Peyer's patch (tissue), 4 donors: Measurements from ENCODE around the gene ARMS2. TPM values are rescaled to one million over a fixed set of nuclear protein-coding genes. Genes with fewer than 3 reads are reported as not detected.

Experiments
- DNase-seq, 3 donors: peaks; one replicate each; pipeline ENCODE4 v3.0.0-alpha.2; 2017 to 2019
- H3K27ac ChIP-seq, 4 donors: fragments of 200-600 bp; sonication (generic); one replicate each; pipeline ENCODE4 v1.5.1; 2016 to 2019
- H3K27me3 ChIP-seq, 2 donors: fragments of 200-600 bp; sonication (generic); one replicate each; pipeline ENCODE4 v1.5.1; 2019
- H3K36me3 ChIP-seq, 3 donors: fragments of 200-600 bp; sonication (generic); one replicate each; pipeline ENCODE4 v1.5.1; 2016 to 2019
- H3K4me1 ChIP-seq, 4 donors: fragments of 200-600 bp; sonication (generic); one replicate each; pipeline ENCODE4 v1.5.1; 2016 to 2019
- H3K4me3 ChIP-seq, 4 donors: fragments of 200-600 bp; sonication (generic); 1 replicate in 3 of 4; 2 replicates in 1 of 4; pipeline ENCODE4 v1.5.1; 2016 to 2019; ENCODE audit warnings: mild to moderate bottlenecking in 1 of 4
- H3K9me3 ChIP-seq, 4 donors: fragments of 200-600 bp; sonication (generic); one replicate each; pipeline ENCODE4 v1.5.1; 2016 to 2019; ENCODE audit warnings: mild to moderate bottlenecking in 1 of 4
- CTCF ChIP-seq, 6 experiments: fragments of 450-650 bp in 4 of 6; fragments of 200-600 bp in 2 of 6; sonication (generic) in 1 of 6; IDR thresholded peaks; one replicate each; pipeline ENCODE4 v1.5.1; 2017 to 2019; ENCODE audit warnings: antibody characterized with exemption in 6 of 6, mild to moderate bottlenecking in 3 of 6, moderate library complexity in 1 of 6
- POLR2A ChIP-seq, 2 donors: fragments of 450-650 bp; IDR thresholded peaks; one replicate each; pipeline ENCODE4 v1.5.1; 2017; ENCODE audit warnings: antibody characterized with exemption in 2 of 2, mild to moderate bottlenecking in 2 of 2, moderate library complexity in 2 of 2
- total RNA-seq, 4 donors: library from RNA; depleted of rRNA; stranded (reverse); fragments of >200 nt; gene quantifications; one replicate each; pipeline ENCODE4 v1.1.0, GENCODE V29; 2016

ARMS2 gene
- total RNA-seq, 4 donors from 2014 or later, result not detected

- TF ChIP-seq POLR2A (IDR thresholded peaks at IDR 0.05) (no peak), CTCF (IDR thresholded peaks at IDR 0.05) (no peak)
- H3K36me3 ChIP-seq, result peaks cover 0 to 35% (median 0%) of the 10 kb centered on the region in 3 donors
- no peak overlapping the region for H3K27ac ChIP-seq
- H3K4me1 ChIP-seq, result peaks cover 0 to 6% (median 0%) of the 10 kb centered on the region in 4 donors
- DNase-seq, result no peak
- no peaks in the 10 kb centered on the region for H3K9me3 ChIP-seq
- H3K4me3 ChIP-seq, result no peak overlapping the region
- H3K27me3 ChIP-seq, result no peaks in the 10 kb centered on the region
Measured at GRCh38 chr10:122419876-122420623, 34.4 kb upstream of the ARMS2 start.

- Histone ChIP-seq H3K4me3 (no peak overlapping the region), H3K36me3 (peaks cover 0 to 36% (median 0%) of the 10 kb centered on the region in 3 donors), H3K27ac (no peak overlapping the region), H3K27me3 (no peaks in the 10 kb centered on the region), H3K4me1 (peaks cover 0 to 6% (median 0%) of the 10 kb centered on the region in 4 donors), H3K9me3 (no peaks in the 10 kb centered on the region)
- no peak for TF ChIP-seq CTCF (IDR thresholded peaks at IDR 0.05)
- DNase-seq, result no peak
Measured at GRCh38 chr10:122420624-122421007, 33.8 kb upstream of the ARMS2 start.

GRCh38 chr10:122421054-122421625, 33.3 kb upstream of the ARMS2 start:
- H3K27me3 ChIP-seq, result no peaks in the 10 kb centered on the region
- DNase-seq, result no peak
- TF ChIP-seq CTCF (IDR thresholded peaks at IDR 0.05) (no peak), POLR2A (IDR thresholded peaks at IDR 0.05) (no peak)
- peaks cover 0 to 31% (median 0%) of the 10 kb centered on the region in 3 donors for H3K36me3 ChIP-seq
- H3K4me1 ChIP-seq, result peaks cover 0 to 6% (median 0%) of the 10 kb centered on the region in 4 donors
- H3K27ac ChIP-seq, result no peak overlapping the region
- H3K9me3 ChIP-seq, result no peaks in the 10 kb centered on the region
- no peak overlapping the region for H3K4me3 ChIP-seq

GRCh38 chr10:122421742-122422141, 32.7 kb upstream of the ARMS2 start:
- H3K4me3 ChIP-seq, result no peak overlapping the region

GRCh38 chr10:122422266-122422989, 32.0 kb upstream of the ARMS2 start:
- no peak overlapping the region for H3K4me3 ChIP-seq
- H3K9me3 ChIP-seq, result no peaks in the 10 kb centered on the region
- TF ChIP-seq CTCF (IDR thresholded peaks at IDR 0.05), result no peak
- DNase-seq, result no peak
- H3K4me1 ChIP-seq, result no peaks in the 10 kb centered on the region
- no peaks in the 10 kb centered on the region for H3K27me3 ChIP-seq
- no peak overlapping the region for H3K27ac ChIP-seq
- H3K36me3 ChIP-seq, result peaks cover 0 to 30% (median 0%) of the 10 kb centered on the region in 3 donors

More at GRCh38 chr10:122421742-122422141, 32.7 kb upstream of the ARMS2 start:
- H3K9me3 ChIP-seq, result no peaks in the 10 kb centered on the region
- no peaks in the 10 kb centered on the region for H3K27me3 ChIP-seq
- no peak overlapping the region for H3K27ac ChIP-seq
- no peak for DNase-seq
- peaks cover 0 to 28% (median 0%) of the 10 kb centered on the region in 3 donors for H3K36me3 ChIP-seq
- no peak for TF ChIP-seq CTCF (IDR thresholded peaks at IDR 0.05)
- peaks cover 0 to 2% (median 0%) of the 10 kb centered on the region in 4 donors for H3K4me1 ChIP-seq
